ENCODE data around the gene CLSTN1. TPM values are rescaled to one million over a fixed set of nuclear protein-coding genes. Genes with fewer than 3 reads are reported as not detected.

Gene CLSTN1
- total and polyA plus RNA-seq, 2 of the 13 experiments (the other 11 are each of a cell fraction or from before 2014, with no cell fraction given), result 19.7 to 29.8 TPM

- TF ChIP-seq CTCF (CRISPR knock-in tag; IDR thresholded peaks at IDR 0.05) (no peak), ZNF672 (CRISPR knock-in tag; IDR thresholded peaks at IDR 0.05) (no peak), RFX3 (CRISPR knock-in tag; IDR thresholded peaks at IDR 0.05) (no peak), ZNF207 (IDR thresholded peaks at IDR 0.05; ENCODE audit: borderline replicate concordance) (no peak), NFE2L1 (CRISPR knock-in tag; IDR thresholded peaks at IDR 0.05; ENCODE audit: borderline replicate concordance) (no peak)
Measured at GRCh38 chr1:9838946-9839345, 15.2 kb upstream of the CLSTN1 start (continued).

DNA sequence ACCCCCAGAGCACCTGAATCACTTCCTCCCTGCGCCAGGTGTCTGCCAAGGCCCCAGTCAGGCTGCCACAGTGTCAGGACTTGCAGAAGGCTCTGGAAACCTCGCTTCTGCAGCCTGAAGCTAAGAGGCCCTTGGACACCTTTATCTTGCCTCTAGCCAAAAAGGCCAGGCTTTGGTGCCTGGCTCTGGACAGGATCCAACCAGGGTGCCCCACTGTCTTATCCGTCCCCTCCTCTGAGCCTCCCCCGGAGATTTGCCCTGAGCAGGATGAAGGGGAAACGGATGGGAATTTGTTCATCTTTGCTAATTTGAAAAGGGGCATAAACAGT lies 12.8 kb upstream of the CLSTN1 start:
- Histone ChIP-seq H3K9ac (ENCODE audit: insufficient read depth, low read depth, low read length) (no peak overlapping the region), H4K20me1 (ENCODE audit: insufficient read depth, low read length) (no peaks in the 10 kb centered on the region), H3K9me3 (ENCODE audit: low read length) (no peaks in the 10 kb centered on the region), H3K27ac (ENCODE audit: extremely low read length, insufficient read depth, low read length) (no peak overlapping the region), H3K4me2 (ENCODE audit: low read depth, low read length) (peak overlapping the region; percentile 98), H3K4me3 (replicated peaks in 1 of 3; ENCODE audit: insufficient read depth in 1 of 3, low read depth in 2 of 3, low read length in 3 of 3) (peak overlapping the region in 1 of 3 experiments; percentile 73; a peak in 1 of 6 replicates), H3K79me2 (ENCODE audit: insufficient read depth, low read length) (no peaks in the 10 kb centered on the region), H3K4me1 (ENCODE audit: insufficient read depth, low read length) (peaks cover 30% of the 10 kb centered on the region), H3K36me3 (replicated peaks in 1 of 2; ENCODE audit: control insufficient read depth in 1 of 2, insufficient read depth in 2 of 2, low read length in 2 of 2) (no peaks in the 10 kb centered on the region), H3K27me3 (ENCODE audit: control insufficient read depth in 1 of 2, insufficient read depth in 2 of 2, low read length in 2 of 2) (no peaks in the 10 kb centered on the region), H2AFZ (ENCODE audit: low read length) (no peak overlapping the region)
- WGBS (ENCODE audit: low lambda C conversion rate), result 58% methylated on average over 5 of the region's 5 CpGs
- BruUV-seq (replicated peaks), result no TSS peak
- ChIA-PET POLR2A (no interaction called here), CTCF (ENCODE audit: low intra/inter-chr PET ratio, low total read pairs) (no interaction called here)
- in situ Hi-C loops (cut with HindIII; ENCODE audit: extremely low pct_ligation_motif_present, low pct_unique_long_range_greater_than_20kb), result no loop called here
- DNase-seq (ENCODE audit: low spot score), result no peak
- no peak for ATAC-seq
- no peak for FAIRE-seq
- intact Hi-C loops (cut with micrococcal nuclease; ENCODE audit: unreplicated experiment), result no loop called here
- TF ChIP-seq KAT2B (IDR thresholded peaks at IDR 0.05; ENCODE audit: borderline replicate concordance, low read depth, low read length) (no peak), STAT5B (CRISPR knock-in tag; IDR thresholded peaks at IDR 0.05) (no peak), TP53 (CRISPR knock-in tag; conservative IDR thresholded peaks at IDR 0.05) (no peak), ZNF264 (CRISPR knock-in tag; IDR thresholded peaks at IDR 0.05) (no peak), PAF1 (CRISPR knock-in tag; IDR thresholded peaks at IDR 0.05) (no peak), RBM39 (IDR thresholded peaks at IDR 0.05; ENCODE audit: low read depth, low read length, poor library complexity, severe bottlenecking) (no peak), SMC3 (IDR thresholded peaks at IDR 0.05; ENCODE audit: low read length) (no peak), ZNF644 (CRISPR knock-in tag; IDR thresholded peaks at IDR 0.05; ENCODE audit: low read depth) (no peak), PHF20 (CRISPR knock-in tag; IDR thresholded peaks at IDR 0.05) (no peak)
- TF ChIP-seq, protein P1, sequence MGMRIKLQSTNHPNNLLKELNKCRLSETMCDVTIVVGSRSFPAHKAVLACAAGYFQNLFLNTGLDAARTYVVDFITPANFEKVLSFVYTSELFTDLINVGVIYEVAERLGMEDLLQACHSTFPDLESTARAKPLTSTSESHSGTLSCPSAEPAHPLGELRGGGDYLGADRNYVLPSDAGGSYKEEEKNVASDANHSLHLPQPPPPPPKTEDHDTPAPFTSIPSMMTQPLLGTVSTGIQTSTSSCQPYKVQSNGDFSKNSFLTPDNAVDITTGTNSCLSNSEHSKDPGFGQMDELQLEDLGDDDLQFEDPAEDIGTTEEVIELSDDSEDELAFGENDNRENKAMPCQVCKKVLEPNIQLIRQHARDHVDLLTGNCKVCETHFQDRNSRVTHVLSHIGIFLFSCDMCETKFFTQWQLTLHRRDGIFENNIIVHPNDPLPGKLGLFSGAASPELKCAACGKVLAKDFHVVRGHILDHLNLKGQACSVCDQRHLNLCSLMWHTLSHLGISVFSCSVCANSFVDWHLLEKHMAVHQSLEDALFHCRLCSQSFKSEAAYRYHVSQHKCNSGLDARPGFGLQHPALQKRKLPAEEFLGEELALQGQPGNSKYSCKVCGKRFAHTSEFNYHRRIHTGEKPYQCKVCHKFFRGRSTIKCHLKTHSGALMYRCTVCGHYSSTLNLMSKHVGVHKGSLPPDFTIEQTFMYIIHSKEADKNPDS (CRISPR knock-in tag; IDR thresholded peaks at IDR 0.05), result no peak
- TF ChIP-seq, protein P2, sequence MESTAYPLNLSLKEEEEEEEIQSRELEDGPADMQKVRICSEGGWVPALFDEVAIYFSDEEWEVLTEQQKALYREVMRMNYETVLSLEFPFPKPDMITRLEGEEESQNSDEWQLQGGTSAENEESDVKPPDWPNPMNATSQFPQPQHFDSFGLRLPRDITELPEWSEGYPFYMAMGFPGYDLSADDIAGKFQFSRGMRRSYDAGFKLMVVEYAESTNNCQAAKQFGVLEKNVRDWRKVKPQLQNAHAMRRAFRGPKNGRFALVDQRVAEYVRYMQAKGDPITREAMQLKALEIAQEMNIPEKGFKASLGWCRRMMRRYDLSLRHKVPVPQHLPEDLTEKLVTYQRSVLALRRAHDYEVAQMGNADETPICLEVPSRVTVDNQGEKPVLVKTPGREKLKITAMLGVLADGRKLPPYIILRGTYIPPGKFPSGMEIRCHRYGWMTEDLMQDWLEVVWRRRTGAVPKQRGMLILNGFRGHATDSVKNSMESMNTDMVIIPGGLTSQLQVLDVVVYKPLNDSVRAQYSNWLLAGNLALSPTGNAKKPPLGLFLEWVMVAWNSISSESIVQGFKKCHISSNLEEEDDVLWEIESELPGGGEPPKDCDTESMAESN (CRISPR knock-in tag; conservative IDR thresholded peaks at IDR 0.05), result no peak
- TF ChIP-seq, protein P3, sequence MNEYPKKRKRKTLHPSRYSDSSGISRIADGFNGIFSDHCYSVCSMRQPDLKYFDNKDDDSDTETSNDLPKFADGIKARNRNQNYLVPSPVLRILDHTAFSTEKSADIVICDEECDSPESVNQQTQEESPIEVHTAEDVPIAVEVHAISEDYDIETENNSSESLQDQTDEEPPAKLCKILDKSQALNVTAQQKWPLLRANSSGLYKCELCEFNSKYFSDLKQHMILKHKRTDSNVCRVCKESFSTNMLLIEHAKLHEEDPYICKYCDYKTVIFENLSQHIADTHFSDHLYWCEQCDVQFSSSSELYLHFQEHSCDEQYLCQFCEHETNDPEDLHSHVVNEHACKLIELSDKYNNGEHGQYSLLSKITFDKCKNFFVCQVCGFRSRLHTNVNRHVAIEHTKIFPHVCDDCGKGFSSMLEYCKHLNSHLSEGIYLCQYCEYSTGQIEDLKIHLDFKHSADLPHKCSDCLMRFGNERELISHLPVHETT (CRISPR knock-in tag; conservative IDR thresholded peaks at IDR 0.05), result no peak
- TF ChIP-seq, protein P4, sequence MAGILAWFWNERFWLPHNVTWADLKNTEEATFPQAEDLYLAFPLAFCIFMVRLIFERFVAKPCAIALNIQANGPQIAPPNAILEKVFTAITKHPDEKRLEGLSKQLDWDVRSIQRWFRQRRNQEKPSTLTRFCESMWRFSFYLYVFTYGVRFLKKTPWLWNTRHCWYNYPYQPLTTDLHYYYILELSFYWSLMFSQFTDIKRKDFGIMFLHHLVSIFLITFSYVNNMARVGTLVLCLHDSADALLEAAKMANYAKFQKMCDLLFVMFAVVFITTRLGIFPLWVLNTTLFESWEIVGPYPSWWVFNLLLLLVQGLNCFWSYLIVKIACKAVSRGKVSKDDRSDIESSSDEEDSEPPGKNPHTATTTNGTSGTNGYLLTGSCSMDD (CRISPR knock-in tag; IDR thresholded peaks at IDR 0.05), result no peak

All from HepG2 (cell line).